BE2C (cell line): Measurements from ENCODE around the gene HAX1.
A peak's percentile ranks its signal among the peaks of the same experiment; 100 is the strongest.

ENCODE experiments used
- DNase-seq: peaks from one replicate; pipeline ENCODE4 v3.0.0-alpha.2; 2020
- H3K27me3 ChIP-seq: fragments of 250-450 bp; sonication (Bioruptor Pico); 2 replicates; pipeline ENCODE4 v1.5.1; 2020; ENCODE audit warnings: mild to moderate bottlenecking
- H3K36me3 ChIP-seq: fragments of 250-450 bp; sonication (Bioruptor Pico); 2 replicates; pipeline ENCODE4 v1.5.1; 2020; ENCODE audit warnings: mild to moderate bottlenecking
- H3K4me1 ChIP-seq: fragments of 250-450 bp; sonication (Bioruptor Pico); 2 replicates; pipeline ENCODE4 v1.5.1; 2020
- H3K4me3 ChIP-seq: 2 replicates; pipeline ENCODE4 v1.5.1; 2011; ENCODE audit warnings: low read depth, low read length
- H3K9me3 ChIP-seq: fragments of 250-450 bp; sonication (Bioruptor Pico); 2 replicates; pipeline ENCODE4 v1.5.1; 2020
- CTCF ChIP-seq: IDR thresholded peaks from 2 replicates; pipeline ENCODE4 v1.5.1; 2012; ENCODE audit warnings: mild to moderate bottlenecking, low read depth, low read length

HAX1 gene

GRCh38 chr1:154324241-154324640 lies 51.8 kb downstream of the HAX1 start:
- Histone ChIP-seq H3K4me1 (peaks cover 26% of the 10 kb centered on the region), H3K9me3 (no peaks in the 10 kb centered on the region), H3K36me3 (no peaks in the 10 kb centered on the region; the same call in 1 of the 2 replicates), H3K4me3 (peak overlapping the region; percentile 95), H3K27me3 (no peaks in the 10 kb centered on the region)
- TF ChIP-seq CTCF: no peak
- DNase-seq: no peak

GRCh38 chr1:154324669-154325582 lies 52.5 kb downstream of the HAX1 start, which contains the start of gene ATP8B2:
TSS of gene ATP8B2 (plus strand) at chr1:154325525. CDS start at chr1:154328142, 2,617 bp downstream.
- peak within 1 kb of the TSS; percentile 95 for H3K4me3 ChIP-seq
- peaks cover 30% of the 10 kb centered on the region for H3K4me1 ChIP-seq
- H3K36me3 ChIP-seq: peaks cover 7% of the 10 kb centered on the region; the same call in 1 of the 2 replicates
- TF ChIP-seq CTCF: peak; percentile 93
- DNase-seq: peak; percentile 88
- no peaks in the 10 kb centered on the region for H3K9me3 ChIP-seq
- H3K27me3 ChIP-seq: no peaks in the 10 kb centered on the region
